CD4-positive, alpha-beta T cell treated with Interleukin-15 for 1 hour (primary cell): ENCODE results near the gene NME4.
A peak's percentile ranks its signal among the peaks of the same experiment; 100 is the strongest.
"Not testable (repeated sequence)": the region's sequence is repeated elsewhere in the genome, so short reads cannot be mapped to it uniquely, and the experiment has no call there.

Experiments
- DNase-seq: peaks from one replicate; pipeline ENCODE4 v3.0.0-alpha.2; 2020

Gene NME4

GRCh38 chr16:378113-378820 is 18.7 kb upstream of the NME4 start:
- not testable (repeated sequence) for DNase-seq

DNA sequence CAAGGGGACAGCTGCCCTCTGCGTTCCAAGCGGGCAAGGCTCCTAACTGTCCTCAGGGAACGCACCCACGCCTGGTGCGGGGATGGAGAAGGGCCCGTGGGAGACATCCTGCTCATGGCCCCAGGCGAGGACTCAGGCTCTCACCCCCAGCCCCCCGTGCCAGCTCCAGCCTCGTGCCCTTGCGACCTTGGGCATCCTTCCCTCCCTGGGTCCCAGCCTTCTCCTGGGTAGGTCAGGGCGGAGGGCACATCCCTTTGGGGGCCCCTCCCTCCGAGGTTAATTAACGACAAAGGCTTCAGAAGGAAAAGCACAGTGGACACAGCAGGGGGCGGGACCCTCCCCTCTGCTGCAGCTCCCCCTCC is 18.2 kb upstream of the NME4 start:
- DNase-seq = no peak

DNA sequence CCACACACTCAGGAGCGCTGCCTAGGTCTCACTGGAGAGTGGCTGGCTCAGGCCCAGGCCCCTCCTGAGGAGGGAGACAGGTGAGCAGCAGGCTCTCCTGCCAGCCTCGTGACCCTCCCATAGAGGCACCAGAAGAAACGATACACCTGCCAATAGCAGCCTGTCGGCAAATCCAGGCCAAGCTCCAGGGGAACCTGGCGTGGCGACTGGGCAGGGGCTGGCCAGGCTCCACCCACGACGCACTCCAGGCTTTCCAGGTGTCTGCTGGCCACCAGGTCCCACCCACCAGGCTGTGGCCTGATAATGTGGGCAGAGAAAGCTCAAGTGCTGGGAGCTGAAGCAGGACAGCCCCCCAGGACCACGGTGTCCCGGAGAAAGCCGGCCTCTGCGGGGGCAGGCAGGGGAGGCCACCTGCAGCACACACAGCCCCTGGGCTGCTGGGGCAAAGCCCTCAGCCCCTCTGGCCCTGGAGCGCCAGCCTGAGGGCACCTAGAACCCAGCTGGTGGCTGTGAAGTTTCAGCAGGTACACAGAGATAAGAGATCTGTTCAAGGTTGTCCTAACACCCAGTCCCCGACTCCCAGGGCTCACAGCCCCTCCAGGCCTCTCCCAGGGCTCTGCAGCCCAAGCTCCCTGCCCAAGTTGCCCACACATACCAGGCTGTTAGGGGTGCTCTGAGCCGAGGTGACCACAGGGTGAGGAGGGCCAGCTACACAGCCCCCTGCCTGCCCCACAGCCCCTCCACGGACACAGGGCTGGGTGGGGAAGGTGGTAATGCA is 17.6 kb upstream of the NME4 start:
- DNase-seq = no peak

DNA sequence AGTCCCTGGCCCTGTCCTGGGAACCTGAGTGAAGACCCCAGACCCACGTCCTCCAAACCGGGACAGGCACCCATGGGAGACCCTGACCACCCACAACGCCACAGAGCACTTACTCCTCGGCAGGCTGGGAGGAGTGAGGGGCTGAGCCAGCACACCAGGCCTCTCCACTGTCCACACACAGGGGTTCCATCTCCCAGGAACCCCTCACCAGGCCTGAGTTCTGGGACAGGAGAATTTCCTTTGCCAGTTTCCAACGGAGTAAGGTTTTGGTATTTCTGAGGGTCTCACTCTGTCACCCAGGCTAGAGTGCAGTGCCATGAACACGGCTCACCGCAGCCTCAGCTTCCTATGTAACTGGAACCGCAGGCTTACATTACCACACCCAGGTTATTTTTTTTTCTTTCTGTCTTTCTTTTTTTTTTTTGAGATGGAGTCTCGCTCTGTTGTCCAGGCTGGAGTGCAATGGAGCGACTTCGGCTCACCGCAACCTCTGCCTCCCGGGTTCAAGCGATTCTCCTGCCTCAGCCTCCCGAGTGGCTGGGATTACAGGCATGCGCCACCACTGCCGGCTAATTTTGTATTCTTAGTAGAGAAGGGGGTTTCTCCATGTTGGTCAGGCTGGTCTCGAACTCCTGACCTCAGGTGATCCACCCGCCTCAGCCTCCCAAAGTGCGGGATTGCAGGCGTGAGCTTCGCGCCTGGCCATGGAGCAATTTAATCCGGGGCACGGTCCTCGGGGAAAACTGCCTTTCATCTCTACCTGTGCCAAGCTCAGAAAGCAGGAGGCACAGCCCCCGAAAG is 16.8 kb upstream of the NME4 start:
- DNase-seq = no peak

- DNase-seq = no peak
Observed at GRCh38 chr16:380762-381011, 16.3 kb upstream of the NME4 start.

- DNase-seq = peak; percentile 37
Observed at GRCh38 chr16:381012-381788, 15.8 kb upstream of the NME4 start.

- peak; percentile 60 for DNase-seq
Observed at GRCh38 chr16:381789-382717, 14.9 kb upstream of the NME4 start, which contains the start of gene PGAP6. Gene PGAP6 (minus strand): TSS chr16:381978. CDS start chr16:381821, 157 bp downstream.

GRCh38 chr16:383326-384051 is 13.5 kb upstream of the NME4 start:
- peak; percentile 44 for DNase-seq

DNA sequence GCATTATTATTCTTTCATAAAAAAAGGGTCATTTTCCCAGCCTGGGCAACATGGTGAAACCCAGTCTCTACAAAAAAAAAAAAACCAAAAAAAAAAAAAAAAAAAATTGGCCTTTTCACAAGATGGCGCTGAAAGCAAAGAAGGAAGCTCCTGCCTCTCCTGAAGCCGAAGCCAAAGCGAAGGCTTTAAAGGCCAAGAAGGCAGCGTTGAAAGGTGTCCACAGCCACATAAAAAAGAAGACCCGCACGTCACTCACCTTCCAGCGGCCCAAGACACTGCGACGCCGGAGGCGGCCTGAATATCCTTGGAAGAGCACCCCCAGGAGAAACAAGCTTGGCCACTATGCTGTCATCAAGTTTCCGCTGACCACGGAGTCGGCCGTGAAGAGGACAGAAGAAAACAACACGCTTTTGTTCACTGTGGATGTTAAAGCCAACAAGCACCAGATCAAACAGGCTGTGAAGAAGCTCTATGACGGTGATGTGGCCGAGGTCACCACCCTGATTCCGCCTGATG is 10.3 kb upstream of the NME4 start:
- DNase-seq = no peak

GRCh38 chr16:387761-388666 is 9.0 kb upstream of the NME4 start:
- not testable (repeated sequence) for DNase-seq

- DNase-seq = no peak
Observed at GRCh38 chr16:389352-389751, 7.6 kb upstream of the NME4 start.

DNA sequence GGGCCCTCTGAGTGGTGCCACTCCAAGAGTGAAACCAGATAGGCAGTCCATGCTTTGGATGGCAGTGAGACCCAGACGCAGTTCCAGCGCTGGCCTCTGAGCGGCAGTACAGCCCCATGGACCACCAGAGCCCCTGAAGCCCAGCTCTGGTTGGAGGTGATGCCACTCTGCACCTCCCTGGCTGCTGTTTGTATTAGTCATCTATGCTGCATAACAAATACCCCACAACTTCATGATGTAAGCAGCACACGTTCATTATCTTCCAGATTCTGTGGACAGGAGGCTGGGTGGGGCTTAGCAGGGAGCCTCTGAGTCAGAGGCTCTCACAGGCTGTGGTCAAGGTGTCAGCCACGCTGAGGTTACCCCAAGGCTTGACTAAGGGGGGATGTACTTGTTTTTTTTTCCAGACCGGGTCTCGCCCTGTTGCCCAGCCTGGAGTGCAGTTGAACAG is 5.1 kb upstream of the NME4 start:
- peak; percentile 80 for DNase-seq

- DNase-seq = peak; percentile 47
Observed at GRCh38 chr16:392450-393030, 4.5 kb upstream of the NME4 start.

DNA sequence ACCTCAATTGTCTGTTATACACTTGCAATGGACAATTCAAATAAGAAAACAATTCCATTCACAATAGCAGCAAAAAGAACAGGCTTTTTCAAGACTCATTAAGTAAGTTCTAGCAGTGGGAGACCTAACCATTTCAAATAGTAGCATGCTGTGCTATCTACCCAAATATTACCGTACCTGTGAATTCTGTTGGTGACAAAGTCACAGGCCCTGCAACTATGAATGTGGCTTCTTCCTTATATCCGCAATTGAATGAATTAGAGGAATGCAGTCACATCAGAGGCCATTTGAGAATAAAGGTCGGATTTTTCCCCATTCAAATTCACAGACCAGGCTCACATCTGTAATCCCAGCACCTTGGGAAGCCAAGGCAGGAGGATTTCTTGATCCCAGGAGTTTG is 800 bp upstream of the NME4 start:
- DNase-seq = no peak

DNA sequence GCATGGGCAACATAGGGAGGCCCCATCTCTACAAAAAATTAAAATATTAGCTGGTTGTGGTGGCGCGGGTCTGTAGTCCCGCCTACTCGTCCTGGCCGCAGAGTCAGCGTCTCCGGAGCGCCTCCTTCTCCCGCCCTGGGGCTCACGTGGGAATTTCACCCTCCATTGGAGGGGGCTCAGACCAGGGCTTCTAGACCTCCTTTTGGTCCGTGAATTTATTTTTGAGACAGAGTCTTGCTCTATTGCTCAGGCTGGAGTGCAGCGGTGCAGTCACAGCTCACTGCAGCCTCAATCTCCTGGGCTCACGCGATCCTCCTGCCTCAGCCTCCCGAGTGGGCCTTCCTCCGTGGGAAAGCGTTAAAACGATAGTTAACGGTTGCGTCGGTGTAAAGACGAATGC is 394 bp upstream of the NME4 start:
- no peak for DNase-seq

GRCh38 chr16:397736-398332 is 835 bp downstream of the NME4 start:
- DNase-seq = peak; percentile 36

DNA sequence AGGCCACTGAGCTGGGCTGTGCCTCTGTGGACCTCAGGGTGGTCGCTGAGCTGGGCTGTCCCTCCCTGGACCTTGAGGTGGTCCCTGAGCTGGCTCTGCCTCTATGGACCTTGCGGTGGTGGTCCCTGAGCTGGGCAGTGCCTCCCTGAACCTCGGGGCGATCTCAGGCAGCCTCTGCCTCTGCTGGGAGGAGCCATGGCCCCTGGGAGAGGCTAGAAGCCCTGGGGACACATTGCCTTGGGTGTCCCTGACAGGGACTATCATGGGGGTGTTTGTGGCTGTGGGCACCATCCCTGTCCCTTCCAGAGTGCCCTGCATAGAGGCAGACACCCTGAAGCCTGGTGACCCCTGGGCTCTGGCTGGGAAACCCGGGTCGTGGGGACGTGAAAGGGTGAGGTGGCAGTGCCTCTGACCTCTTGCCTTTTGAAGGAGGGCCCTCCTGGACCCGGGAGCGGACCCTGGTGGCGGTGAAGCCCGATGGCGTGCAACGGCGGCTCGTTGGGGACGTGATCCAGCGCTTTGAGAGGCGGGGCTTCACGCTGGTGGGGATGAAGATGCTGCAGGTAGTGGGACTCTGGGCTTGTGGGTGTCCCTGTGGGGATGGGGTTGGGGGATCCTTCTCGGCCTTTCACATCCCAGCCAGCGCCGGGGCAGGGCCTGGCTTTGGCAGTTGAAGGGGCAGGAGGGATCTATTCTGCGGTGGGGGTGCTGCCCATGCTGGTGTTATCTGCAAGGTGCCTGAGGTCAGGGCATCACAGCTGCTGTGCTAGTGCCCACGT is 1.8 kb downstream of the NME4 start:
- no peak for DNase-seq
